GM18499 (cell line): ENCODE results near the gene VRTN.

Experiments
- ATAC-seq: cut with Tn5 transposase; IDR thresholded peaks from one replicate; pipeline ENCODE4 v1.9.1; 2021; ENCODE audit warnings: moderate number of reproducible peaks; ENCODE audit not compliant: insufficient read depth, unreplicated experiment

Gene VRTN

DNA sequence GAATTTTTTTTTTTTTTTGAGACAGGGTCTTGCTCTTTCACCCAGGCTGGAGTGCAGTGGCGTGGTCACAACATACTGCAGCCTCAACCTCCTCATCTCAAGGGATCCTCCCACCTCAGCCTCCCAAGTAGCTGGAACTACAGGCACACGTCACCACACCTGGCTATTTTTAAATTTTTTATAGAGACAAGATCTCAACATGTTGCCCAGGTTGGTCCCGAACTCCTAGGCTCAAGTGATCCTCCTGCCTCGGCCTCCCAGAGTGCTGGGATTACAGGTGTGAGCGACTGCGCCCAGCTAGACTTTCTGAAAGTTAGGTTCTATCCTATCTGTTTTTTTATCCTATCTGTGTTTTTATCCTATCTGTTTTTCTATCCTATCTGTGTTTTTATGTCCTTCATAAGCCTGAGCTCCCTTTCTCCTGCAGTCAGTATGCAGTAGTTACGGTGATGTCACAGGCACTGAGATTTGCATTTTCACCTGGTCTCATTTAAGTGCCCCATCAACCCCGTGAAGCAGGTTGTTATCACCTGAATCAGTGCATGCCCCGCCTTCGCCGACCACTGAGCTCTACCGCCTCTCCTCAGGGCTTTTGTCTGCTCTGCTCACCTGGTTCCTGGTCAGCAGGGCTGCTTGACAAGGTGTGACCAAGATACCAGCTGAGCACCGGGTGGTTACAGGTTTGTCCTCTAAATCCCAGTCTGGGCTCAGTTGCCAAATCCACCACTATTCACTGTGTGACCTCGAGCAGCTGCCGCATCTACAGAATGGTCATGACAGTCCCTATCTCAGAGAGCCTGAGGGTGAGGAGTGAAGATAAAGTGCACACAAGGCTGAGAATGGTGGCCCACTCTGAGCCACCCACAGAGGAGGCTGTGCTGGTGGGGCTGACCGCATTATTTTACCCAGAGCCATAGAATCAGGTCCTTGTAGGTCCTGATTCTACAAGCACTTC is 44.6 kb downstream of the VRTN start:
- ATAC-seq: no peak

DNA sequence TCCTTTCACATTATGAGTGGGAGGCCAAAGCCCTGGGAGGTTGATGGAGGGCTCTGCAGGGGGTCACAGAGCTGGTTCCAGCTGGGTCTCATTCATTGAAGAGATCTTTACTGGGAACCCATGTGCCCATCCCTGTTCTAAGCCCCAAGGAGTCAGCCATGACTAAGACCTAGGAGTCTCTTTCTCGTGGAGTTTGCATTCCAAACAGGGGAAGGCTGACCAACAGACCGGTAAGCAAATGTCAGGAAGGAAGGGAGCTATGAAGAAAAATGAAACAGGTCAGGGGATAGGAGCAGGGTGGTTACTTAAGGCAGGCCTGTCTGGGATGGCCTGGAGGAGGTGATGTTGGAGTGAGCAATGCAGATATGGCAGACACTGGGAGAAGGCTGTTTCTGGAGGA is 46.3 kb downstream of the VRTN start:
- ATAC-seq: no peak

GRCh38 chr14:74395094-74395493 is 46.8 kb downstream of the VRTN start:
- ATAC-seq: no peak

GRCh38 chr14:74400031-74400685 is 51.9 kb downstream of the VRTN start:
- no peak for ATAC-seq

DNA sequence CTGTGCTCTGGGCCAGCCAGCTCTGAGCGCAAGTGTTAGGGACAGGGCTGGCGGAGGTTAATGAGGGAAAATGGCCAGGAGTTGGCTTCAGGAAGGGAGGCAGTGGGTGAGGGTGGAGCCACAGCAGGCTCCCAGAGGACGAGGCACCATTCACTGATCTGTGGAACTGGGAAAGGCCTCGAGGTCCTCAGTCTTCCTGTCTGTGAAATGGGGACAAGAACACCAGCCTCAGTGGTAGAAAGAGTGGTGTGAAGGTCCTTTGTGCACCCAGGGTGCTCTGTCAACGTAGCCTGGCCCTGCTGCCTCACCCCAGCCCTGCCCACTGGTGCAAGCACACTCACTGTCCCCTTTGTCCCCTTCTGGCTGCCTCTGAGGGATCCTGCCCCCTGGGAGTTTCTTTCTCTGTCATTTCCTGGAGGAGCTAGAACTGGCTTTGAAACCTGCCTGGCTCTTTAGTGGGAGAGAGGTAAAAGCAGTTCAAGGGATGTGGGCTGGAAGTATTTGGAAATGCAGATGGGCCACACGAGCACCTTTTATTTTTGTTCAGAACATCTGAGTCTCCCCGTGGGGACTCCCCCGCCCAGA is 52.7 kb downstream of the VRTN start:
- no peak for ATAC-seq

DNA sequence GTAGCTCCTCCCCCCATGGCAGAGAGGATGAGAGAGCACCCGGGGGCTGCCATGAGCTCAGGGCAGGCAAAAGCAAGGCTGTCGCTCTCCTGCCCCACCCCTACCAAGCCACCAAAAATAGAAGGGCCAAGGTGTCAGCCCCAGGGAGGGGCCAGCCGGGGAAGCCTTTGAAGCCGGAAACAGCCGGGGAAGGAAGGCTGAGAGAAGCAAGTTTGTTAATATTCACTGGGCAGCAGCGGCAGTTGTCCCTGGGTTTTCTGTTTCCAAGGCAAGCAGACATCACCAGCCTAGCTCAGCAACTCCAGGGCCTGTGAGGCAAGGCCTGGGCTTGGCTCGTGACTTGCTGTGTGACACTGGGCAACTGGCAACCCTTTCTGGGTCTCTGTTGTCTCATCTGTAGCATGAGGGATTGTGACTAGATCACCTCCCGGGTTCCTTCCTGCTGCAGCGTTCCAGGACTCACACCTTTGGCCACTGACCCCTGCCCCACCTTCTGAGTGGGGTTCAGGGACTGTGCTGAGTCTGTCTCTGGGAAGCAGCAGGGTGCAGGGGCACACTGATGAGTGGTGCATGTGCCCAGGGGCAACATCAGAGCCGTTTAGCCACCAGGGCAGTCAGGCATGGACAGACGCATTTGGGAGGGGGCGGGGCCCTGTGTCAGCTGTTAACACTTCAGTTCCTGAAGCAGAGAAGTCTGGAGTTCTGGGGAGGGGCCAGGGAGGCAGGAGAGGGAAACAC is 53.4 kb downstream of the VRTN start:
- no peak for ATAC-seq

DNA sequence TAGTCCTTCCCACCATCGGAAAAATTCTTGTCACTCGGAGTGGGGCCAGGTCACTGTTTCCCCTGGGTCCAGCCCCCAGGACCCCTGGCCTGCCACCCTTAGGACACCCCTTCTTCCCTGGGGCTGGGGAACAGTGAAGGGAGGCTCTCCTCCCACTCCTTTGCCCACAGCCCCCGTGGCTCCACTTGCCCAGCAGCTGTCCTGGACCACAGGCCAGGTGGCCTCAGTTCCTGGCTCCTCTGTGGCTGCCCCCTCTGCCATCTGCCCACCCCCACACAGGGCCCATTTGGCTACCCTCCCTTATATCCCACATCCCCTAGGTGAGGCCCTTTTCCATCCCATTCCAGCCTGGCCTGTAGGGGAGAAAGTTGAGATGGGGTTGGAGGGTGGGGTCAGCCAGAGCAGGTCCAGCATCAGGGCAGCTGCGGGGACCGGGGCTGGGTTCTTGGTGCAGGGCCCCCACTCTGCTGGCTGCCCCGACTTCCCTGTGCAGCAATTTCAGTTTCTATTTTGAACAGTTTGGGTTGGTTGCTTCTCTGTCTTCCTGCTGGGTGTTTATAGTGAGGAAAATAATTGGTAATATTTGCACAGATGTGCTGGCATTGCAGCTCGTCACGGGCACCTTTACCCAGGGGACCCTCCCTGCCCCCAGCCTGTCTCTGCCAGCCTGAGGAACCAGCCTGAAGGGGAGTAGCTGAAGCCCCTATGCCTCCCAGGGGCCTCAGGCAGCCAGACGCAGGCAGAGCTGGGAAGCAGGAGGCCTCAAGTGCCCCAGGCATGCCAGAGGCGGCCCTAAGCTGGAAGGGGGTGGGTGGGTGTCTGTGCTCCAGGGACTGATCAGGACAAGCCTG is 54.4 kb downstream of the VRTN start:
- ATAC-seq: no peak

- no peak for ATAC-seq
Observed at GRCh38 chr14:74403619-74404417, 55.5 kb downstream of the VRTN start.

- no peak for ATAC-seq
Observed at GRCh38 chr14:74404435-74404834, 56.2 kb downstream of the VRTN start.

- ATAC-seq: no peak
Observed at GRCh38 chr14:74405663-74406062, 57.4 kb downstream of the VRTN start.

DNA sequence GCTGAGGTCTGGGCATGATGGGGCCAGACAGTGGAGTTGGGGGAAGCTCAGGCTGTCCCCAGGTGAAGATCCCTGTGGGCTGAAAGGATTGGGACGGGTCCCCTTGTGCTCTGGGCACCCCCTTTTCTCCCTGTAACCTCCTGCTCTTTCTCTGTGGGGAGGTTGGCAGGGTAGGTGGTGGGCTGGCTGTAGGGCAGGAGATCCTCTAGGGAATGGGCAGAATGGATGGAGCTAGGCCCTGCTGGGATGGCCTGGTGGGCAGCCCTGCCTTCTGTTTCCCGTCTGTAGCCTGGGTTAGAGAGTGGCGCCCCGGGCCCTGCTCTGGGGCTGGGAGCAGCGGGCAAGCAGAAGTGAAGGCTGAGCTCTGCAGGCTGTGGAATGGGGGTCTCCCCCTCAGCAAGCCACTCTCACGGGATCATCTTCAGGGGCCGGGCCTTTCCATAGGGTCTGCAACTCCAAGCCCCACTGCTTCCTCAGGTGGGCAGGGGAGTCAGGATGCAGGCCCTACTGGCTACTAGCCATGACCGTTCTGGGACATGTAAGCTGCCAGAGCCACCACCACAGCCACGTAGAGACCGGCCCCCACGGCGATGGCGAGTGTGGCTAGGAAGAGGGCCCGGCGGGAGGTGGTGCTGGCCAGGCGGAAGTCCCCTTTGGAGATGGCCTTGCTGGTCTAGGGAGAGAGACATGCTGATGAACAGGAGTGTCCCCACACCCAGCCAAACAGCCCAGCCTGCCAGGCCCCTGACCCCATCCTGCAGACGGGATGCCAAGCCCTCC is 58.9 kb downstream of the VRTN start:
- ATAC-seq: no peak

- ATAC-seq: no peak
Observed at GRCh38 chr14:74407801-74408154, 59.5 kb downstream of the VRTN start.

DNA sequence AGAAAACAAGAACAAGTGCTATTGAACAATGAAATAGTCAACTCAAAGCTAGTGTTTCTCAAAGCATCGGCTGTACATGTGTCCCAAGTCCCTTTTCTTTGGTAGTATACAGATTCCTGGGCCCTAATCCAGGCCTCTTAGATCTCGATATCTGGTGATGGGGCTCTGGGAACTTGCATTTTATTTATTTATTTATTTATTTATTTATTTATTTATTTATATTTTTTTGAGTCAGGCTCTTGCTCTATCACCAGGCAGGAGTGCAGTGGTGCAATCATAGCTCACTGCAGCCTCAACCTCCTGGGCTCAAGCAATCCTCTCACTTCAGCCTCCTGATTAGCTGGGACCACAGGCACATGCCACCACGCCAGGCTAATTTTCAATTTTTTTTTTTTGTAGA is 60.6 kb downstream of the VRTN start:
- ATAC-seq: no peak

DNA sequence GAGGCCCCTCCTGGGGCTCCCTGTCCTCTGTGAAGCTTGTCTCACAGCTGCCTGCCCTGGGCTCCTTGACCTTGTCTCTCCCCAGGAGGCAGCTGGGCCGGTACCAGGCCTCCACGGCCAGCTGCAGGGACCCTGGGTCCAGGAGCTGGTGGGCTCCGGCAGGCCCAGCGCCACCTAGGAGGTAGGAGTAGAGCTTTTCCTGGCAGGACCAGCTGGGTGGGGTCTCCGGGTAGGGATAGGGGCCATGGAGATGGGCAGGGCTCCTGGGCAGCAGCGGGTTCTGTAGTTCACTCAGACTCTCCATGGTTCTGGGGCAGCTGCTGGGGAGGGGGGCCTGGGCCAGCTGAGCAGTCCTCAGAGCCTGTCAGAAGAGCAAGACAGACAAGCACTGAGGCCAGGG is 61.2 kb downstream of the VRTN start:
- no peak for ATAC-seq
